H9 (cell line): ENCODE data around the gene POLR1C. TPM values are rescaled to one million over a fixed set of nuclear protein-coding genes. Genes with fewer than 3 reads are reported as not detected.
A peak's percentile ranks its signal among the peaks of the same experiment; 100 is the strongest.

Experiments used
- DNase-seq: peaks from one replicate; pipeline ENCODE4 v3.0.0-alpha.2; 2017
- H2AFZ ChIP-seq: one replicate; pipeline ENCODE4 v1.6.1; 2013; ENCODE audit warnings: mild to moderate bottlenecking, low read length, control low read depth, moderate library complexity
- H2AK5ac ChIP-seq: 2 replicates; pipeline ENCODE4 v1.6.1; 2013; ENCODE audit warnings: low read length, control low read depth, mixed read lengths; ENCODE audit not compliant: insufficient read length
- H2BK120ac ChIP-seq: one replicate; pipeline ENCODE4 v1.6.1; 2013; ENCODE audit warnings: low read depth, mild to moderate bottlenecking, low read length, control low read depth, inconsistent platforms; ENCODE audit not compliant: poor library complexity, severe bottlenecking
- H2BK12ac ChIP-seq: 2 replicates; pipeline ENCODE4 v1.6.1; 2013; ENCODE audit warnings: low read length, control low read depth, mixed read lengths, low read depth; ENCODE audit not compliant: insufficient read length
- H2BK15ac ChIP-seq: 2 replicates; pipeline ENCODE4 v1.6.1; 2013; ENCODE audit warnings: low read depth, low read length, control low read depth
- H2BK20ac ChIP-seq: one replicate; pipeline ENCODE4 v1.6.1; 2013; ENCODE audit warnings: low read depth, mild to moderate bottlenecking, low read length, control low read depth, inconsistent platforms; ENCODE audit not compliant: poor library complexity, severe bottlenecking
- H2BK5ac ChIP-seq: 2 replicates; pipeline ENCODE4 v1.6.1; 2013; ENCODE audit warnings: low read length, control low read depth, mixed read lengths; ENCODE audit not compliant: insufficient read length
- H3K14ac ChIP-seq: 2 replicates; pipeline ENCODE4 v1.6.1; 2013; ENCODE audit warnings: low read length, control low read depth; ENCODE audit not compliant: insufficient read depth
- H3K18ac ChIP-seq: 2 replicates; pipeline ENCODE4 v1.6.1; 2013; ENCODE audit warnings: low read depth, mild to moderate bottlenecking, mixed read lengths, low read length, control low read depth; ENCODE audit not compliant: insufficient read length
- H3K23ac ChIP-seq: 2 replicates; pipeline ENCODE4 v1.6.1; 2013; ENCODE audit warnings: low read length, control low read depth, mixed read lengths, low read depth; ENCODE audit not compliant: insufficient read length
- H3K23me2 ChIP-seq: 2 replicates; pipeline ENCODE4 v1.6.1; 2013; ENCODE audit warnings: low read depth, mild to moderate bottlenecking, mixed read lengths, low read length, control low read depth; ENCODE audit not compliant: insufficient read length, poor library complexity, severe bottlenecking
- H3K27ac ChIP-seq: 2 replicates; pipeline ENCODE4 v1.5.1; 2013; ENCODE audit warnings: low read length, control low read depth, mixed read lengths, low read depth; ENCODE audit not compliant: insufficient read length
- H3K27me3 ChIP-seq: 2 replicates; pipeline ENCODE4 v1.6.1; 2013; ENCODE audit warnings: low read length, control low read depth, inconsistent platforms; ENCODE audit not compliant: insufficient read depth
- H3K4ac ChIP-seq: 2 replicates; pipeline ENCODE4 v1.6.1; 2013; ENCODE audit warnings: low read depth, mild to moderate bottlenecking, control low read depth, inconsistent platforms, low read length, moderate library complexity
- H3K4me1 ChIP-seq: 2 replicates; pipeline ENCODE4 v1.6.1; 2013; ENCODE audit warnings: low read length, control low read depth, inconsistent platforms; ENCODE audit not compliant: insufficient read depth
- H3K4me2 ChIP-seq: 2 replicates; pipeline ENCODE4 v1.6.1; 2013; ENCODE audit warnings: low read length, control low read depth, mixed read lengths; ENCODE audit not compliant: insufficient read length, insufficient read depth
- H3K56ac ChIP-seq: 2 replicates; pipeline ENCODE4 v1.6.1; 2013; ENCODE audit warnings: low read depth, mild to moderate bottlenecking, mixed read lengths, low read length, control low read depth; ENCODE audit not compliant: insufficient read length
- H3K79me1 ChIP-seq: 2 replicates; pipeline ENCODE4 v1.6.1; 2013; ENCODE audit warnings: low read depth, mild to moderate bottlenecking, moderate library complexity, low read length, control low read depth, inconsistent platforms; ENCODE audit not compliant: insufficient read depth, poor library complexity, severe bottlenecking
- H3K79me2 ChIP-seq: 2 replicates; pipeline ENCODE4 v1.6.1; 2013; ENCODE audit warnings: low read length, control low read depth, inconsistent platforms; ENCODE audit not compliant: insufficient read depth
- H3K9ac ChIP-seq: 2 replicates; pipeline ENCODE4 v1.6.1; 2013; ENCODE audit warnings: low read length, control low read depth, mixed read lengths; ENCODE audit not compliant: insufficient read length; ENCODE audit errors: extremely low read depth
- H3K9me3 ChIP-seq: one replicate; pipeline ENCODE4 v1.6.1; 2013; ENCODE audit warnings: low read depth, low read length, inconsistent platforms; ENCODE audit not compliant: control insufficient read depth
- H3T11ph ChIP-seq: one replicate; pipeline ENCODE4 v1.6.1; 2013; ENCODE audit warnings: mild to moderate bottlenecking, low read length, control low read depth, inconsistent platforms
- H4K20me1 ChIP-seq: one replicate; pipeline ENCODE4 v1.6.1; 2013; ENCODE audit not compliant: control insufficient read depth, insufficient read length, insufficient read depth
- H4K5ac ChIP-seq: 2 replicates; pipeline ENCODE4 v1.6.1; 2013; ENCODE audit warnings: low read depth, mild to moderate bottlenecking, mixed read lengths, low read length, control low read depth; ENCODE audit not compliant: insufficient read length
- H4K8ac ChIP-seq: replicated peaks from 2 replicates; pipeline ENCODE4 v1.6.1; 2013; ENCODE audit warnings: low read length, control low read depth, mixed read lengths, low read depth; ENCODE audit not compliant: insufficient read length
- H4K91ac ChIP-seq: 2 replicates; pipeline ENCODE4 v1.6.1; 2013; ENCODE audit warnings: low read depth, mild to moderate bottlenecking, moderate library complexity, mixed read lengths, low read length, control low read depth; ENCODE audit not compliant: insufficient read length
- H3K27ac Mint-ChIP-seq, 3 experiments: 2 replicates in 2 of 3; 3 replicates in 1 of 3; pipeline ENCODE4 v1.8.0; 2020 to 2021; ENCODE audit warnings: mixed read lengths in 3 of 3, mild to moderate bottlenecking in 1 of 3, moderate library complexity in 1 of 3
- H3K27me3 Mint-ChIP-seq: 2 replicates; pipeline ENCODE4 v1.8.0; 2021; ENCODE audit warnings: low read depth, mild to moderate bottlenecking, moderate library complexity, mixed read lengths
- H3K36me3 Mint-ChIP-seq, 3 experiments: 2 replicates in 2 of 3; 3 replicates in 1 of 3; pipeline ENCODE4 v1.8.0; 2020 to 2021; ENCODE audit warnings: low read depth in 3 of 3, mixed read lengths in 3 of 3; ENCODE audit not compliant: insufficient read depth in 1 of 3
- H3K4me1 Mint-ChIP-seq, 2 experiments: 2 replicates each; pipeline ENCODE4 v1.8.0; 2020; ENCODE audit warnings: mixed read lengths in 2 of 2
- H3K4me3 Mint-ChIP-seq, 2 experiments: 2 replicates in 1 of 2; 3 replicates in 1 of 2; pipeline ENCODE4 v1.8.0; 2020 to 2021; ENCODE audit warnings: mild to moderate bottlenecking in 2 of 2, mixed read lengths in 2 of 2, moderate library complexity in 1 of 2
- H3K9me3 Mint-ChIP-seq, 2 experiments: 2 replicates in 1 of 2; 3 replicates in 1 of 2; pipeline ENCODE4 v1.8.0; 2020; ENCODE audit warnings: mild to moderate bottlenecking in 2 of 2, mixed read lengths in 2 of 2, moderate library complexity in 1 of 2
- WGBS: extraction: QIAGEN DNeasy Blood & Tissue Kit; methylation state at CpG from one replicate; pipeline ENCODE4 v1.1.7; 2013; ENCODE audit warnings: missing lambda C conversion rate, low lambda C conversion rate, mixed read lengths; ENCODE audit not compliant: insufficient read length; ENCODE audit errors: extremely low coverage; 5-methylcytosine and 5-hydroxymethylcytosine counted together
- total RNA-seq: library from RNA; stranded (reverse); gene quantifications from 2 replicates; pipeline ENCODE4 v1.2.1, GENCODE V29; 2021
- TF ChIP-seq, protein P1 (sequence below): fragments of 200-600 bp; sonication (generic); conservative IDR thresholded peaks from 3 replicates; pipeline ENCODE4 v1.8.0; 2021; ENCODE audit warnings: antibody characterized with exemption, mild to moderate bottlenecking

POLR1C gene
- total RNA-seq, 1 experiment from 2014 or later = 75.8 TPM

DNA sequence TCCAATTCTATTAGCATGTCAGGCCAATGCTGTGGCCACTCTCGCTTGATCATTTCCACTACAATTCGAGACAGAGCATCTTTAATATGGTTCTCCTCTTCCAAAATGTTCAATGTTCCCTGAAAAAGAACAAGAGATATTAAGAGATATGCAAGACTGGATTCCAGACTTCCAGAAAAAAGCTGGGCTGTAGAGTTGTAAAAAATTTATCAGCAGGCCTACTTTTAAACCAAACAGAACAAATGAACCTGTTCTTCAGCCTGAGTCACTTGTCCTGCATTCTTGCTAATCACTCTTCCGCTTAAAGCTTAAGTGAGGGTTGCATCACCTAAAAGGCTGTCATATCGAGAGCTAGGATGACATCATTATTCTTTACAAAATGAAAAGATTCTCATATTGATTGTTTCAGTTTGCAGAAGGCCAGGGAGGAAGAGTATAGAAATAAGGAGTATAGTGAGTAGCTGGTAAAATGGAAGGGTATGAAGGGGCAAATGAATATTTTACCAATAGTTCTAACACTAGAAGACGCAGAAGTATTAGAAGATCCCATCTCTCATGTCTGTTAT, 54.1 kb downstream of the POLR1C start:
- peaks cover 24 to 71% (median 52%) of the 10 kb centered on the region in 3 experiments; a peak in 6 of 7 replicates for H3K36me3 Mint-ChIP-seq
- no CpG with 5 or more reads among the region's 5 CpGs for WGBS
- H3K9me3 ChIP-seq = no peaks in the 10 kb centered on the region
- H4K5ac ChIP-seq = no peak overlapping the region
- H3K79me2 ChIP-seq = peaks cover 10% of the 10 kb centered on the region; the same call in 1 of the 2 replicates
- H3K27me3 ChIP-seq = no peaks in the 10 kb centered on the region
- no peak overlapping the region for H2BK12ac ChIP-seq
- no peak overlapping the region for H3K4me3 Mint-ChIP-seq
- no peak overlapping the region for H3K56ac ChIP-seq
- no peak overlapping the region for H2AK5ac ChIP-seq
- no peak overlapping the region for H2BK15ac ChIP-seq
- H3K9ac ChIP-seq = no peak overlapping the region
- H3K23me2 ChIP-seq = peaks cover 7% of the 10 kb centered on the region
- no peak overlapping the region for H3K23ac ChIP-seq
- H2AFZ ChIP-seq = no peak overlapping the region
- H3K4me1 Mint-ChIP-seq = peaks cover 6 to 8% of the 10 kb centered on the region in 2 experiments
- no peak overlapping the region for H2BK120ac ChIP-seq
- no peak overlapping the region for H2BK5ac ChIP-seq
- H3K27ac Mint-ChIP-seq = peak overlapping the region in 1 of 3 experiments; percentile 54; a peak in 1 of 7 replicates
- H3K4me1 ChIP-seq = no peaks in the 10 kb centered on the region
- no peak overlapping the region for H3K18ac ChIP-seq
- H3K4me2 ChIP-seq = no peak overlapping the region
- no peak overlapping the region for H3K14ac ChIP-seq
- H3K4ac ChIP-seq = no peak overlapping the region
- H3K27me3 Mint-ChIP-seq = no peaks in the 10 kb centered on the region
- TF ChIP-seq, protein P1, sequence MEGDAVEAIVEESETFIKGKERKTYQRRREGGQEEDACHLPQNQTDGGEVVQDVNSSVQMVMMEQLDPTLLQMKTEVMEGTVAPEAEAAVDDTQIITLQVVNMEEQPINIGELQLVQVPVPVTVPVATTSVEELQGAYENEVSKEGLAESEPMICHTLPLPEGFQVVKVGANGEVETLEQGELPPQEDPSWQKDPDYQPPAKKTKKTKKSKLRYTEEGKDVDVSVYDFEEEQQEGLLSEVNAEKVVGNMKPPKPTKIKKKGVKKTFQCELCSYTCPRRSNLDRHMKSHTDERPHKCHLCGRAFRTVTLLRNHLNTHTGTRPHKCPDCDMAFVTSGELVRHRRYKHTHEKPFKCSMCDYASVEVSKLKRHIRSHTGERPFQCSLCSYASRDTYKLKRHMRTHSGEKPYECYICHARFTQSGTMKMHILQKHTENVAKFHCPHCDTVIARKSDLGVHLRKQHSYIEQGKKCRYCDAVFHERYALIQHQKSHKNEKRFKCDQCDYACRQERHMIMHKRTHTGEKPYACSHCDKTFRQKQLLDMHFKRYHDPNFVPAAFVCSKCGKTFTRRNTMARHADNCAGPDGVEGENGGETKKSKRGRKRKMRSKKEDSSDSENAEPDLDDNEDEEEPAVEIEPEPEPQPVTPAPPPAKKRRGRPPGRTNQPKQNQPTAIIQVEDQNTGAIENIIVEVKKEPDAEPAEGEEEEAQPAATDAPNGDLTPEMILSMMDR = no peak
- H3K9me3 Mint-ChIP-seq = no peaks in the 10 kb centered on the region; a peak in 1 of 5 replicates
- peaks cover 4% of the 10 kb centered on the region for H3K79me1 ChIP-seq
- no peak overlapping the region for H3T11ph ChIP-seq
- H2BK20ac ChIP-seq = no peak overlapping the region
- no peak overlapping the region for H4K8ac ChIP-seq
- DNase-seq = no peak
- H4K20me1 ChIP-seq = no peaks in the 10 kb centered on the region
- H3K27ac ChIP-seq = no peak overlapping the region
- no peak overlapping the region for H4K91ac ChIP-seq

Other genes with a start within 250 kb of the POLR1C start
- not detected in 2 replicates for gene SLC22A7, start 218.8 kb upstream of the POLR1C start, total RNA-seq
- 15.3 and 16.9 TPM in 2 replicates for gene CRIP3, start 208.3 kb upstream of the POLR1C start, total RNA-seq
- gene ZNF318, start 147.4 kb upstream of the POLR1C start, total RNA-seq = 15.0 and 16.3 TPM in 2 replicates
- gene ABCC10, start 89.5 kb upstream of the POLR1C start, total RNA-seq = 28.0 and 31.8 TPM in 2 replicates
- 0.57 and 0.96 TPM in 2 replicates for gene DLK2, start 61.5 kb upstream of the POLR1C start, total RNA-seq
- gene TJAP1, start 39.5 kb upstream of the POLR1C start, total RNA-seq = 45.1 and 49.2 TPM in 2 replicates
- 0.26 and 0.55 TPM in 2 replicates for gene LRRC73, start 6.7 kb upstream of the POLR1C start, total RNA-seq
- gene YIPF3, start 163 bp upstream of the POLR1C start, total RNA-seq = 80.7 and 84.5 TPM in 2 replicates
- 107 and 114 TPM in 2 replicates for gene XPO5, start 58.9 kb downstream of the POLR1C start, total RNA-seq
- 12.6 and 15.1 TPM in 2 replicates for gene POLH, start 59.1 kb downstream of the POLR1C start, total RNA-seq
- 67.6 and 72.2 TPM in 2 replicates for gene GTPBP2, start 112.2 kb downstream of the POLR1C start, total RNA-seq
- 46.3 and 47.6 TPM in 2 replicates for gene MAD2L1BP, start 118.8 kb downstream of the POLR1C start, total RNA-seq
- 0.39 and 0.50 TPM in 2 replicates for gene RSPH9, start 127.9 kb downstream of the POLR1C start, total RNA-seq
- gene MRPS18A, start 170.7 kb downstream of the POLR1C start, total RNA-seq = 65.1 and 67.3 TPM in 2 replicates